HG03460 (cell line): ENCODE results near the gene PARD3B.

Experiments used
- ATAC-seq: cut with Tn5 transposase; IDR thresholded peaks from one replicate; pipeline ENCODE4 v1.9.1; 2021; ENCODE audit not compliant: unreplicated experiment

Gene PARD3B

DNA sequence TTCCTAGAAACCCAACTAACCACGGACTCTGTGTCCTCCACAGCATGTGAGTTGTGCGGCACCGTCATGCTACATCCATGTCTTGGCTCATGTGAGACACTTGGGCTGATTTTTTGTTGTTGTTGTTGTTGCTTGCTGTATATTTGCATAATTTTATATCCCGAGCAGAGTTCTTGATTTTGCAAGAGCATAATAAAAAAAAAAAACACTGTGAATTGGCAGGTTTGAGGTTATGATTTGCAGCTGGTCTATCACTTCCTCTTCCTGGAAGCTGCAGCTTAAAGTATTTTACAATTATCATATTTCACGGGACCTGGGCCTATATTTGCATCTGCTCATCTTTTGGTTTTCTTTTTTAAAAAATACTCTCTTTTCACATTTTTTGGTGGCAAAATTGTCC is 994.8 kb downstream of the PARD3B start:
- no peak for ATAC-seq

DNA sequence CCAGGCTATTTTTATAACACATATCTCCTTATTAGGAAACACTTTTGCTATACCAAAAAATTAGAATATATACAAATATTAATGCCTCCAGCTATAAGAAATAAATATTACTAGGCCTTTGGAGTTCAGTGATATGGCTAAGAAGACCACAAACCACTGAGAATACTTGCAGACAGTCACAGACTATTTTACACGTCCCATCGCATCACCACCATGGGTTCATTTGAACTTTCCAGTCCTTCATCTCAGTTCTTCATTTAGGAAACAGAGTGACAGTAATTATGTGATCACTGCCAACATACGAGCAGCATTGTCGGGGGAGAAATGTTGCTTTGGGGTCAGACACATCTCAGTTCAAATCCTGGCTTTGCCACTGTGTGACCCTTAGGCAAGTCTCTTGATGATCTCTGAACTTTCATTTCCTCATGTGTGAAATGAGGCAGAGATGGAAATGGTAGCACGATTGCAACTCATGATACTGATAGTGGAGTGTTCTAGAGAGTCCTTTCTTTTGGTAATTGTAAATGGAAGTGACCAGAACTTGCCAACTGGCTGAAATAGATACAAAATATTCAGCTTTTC is 998.1 kb downstream of the PARD3B start:
- ATAC-seq, result no peak

DNA sequence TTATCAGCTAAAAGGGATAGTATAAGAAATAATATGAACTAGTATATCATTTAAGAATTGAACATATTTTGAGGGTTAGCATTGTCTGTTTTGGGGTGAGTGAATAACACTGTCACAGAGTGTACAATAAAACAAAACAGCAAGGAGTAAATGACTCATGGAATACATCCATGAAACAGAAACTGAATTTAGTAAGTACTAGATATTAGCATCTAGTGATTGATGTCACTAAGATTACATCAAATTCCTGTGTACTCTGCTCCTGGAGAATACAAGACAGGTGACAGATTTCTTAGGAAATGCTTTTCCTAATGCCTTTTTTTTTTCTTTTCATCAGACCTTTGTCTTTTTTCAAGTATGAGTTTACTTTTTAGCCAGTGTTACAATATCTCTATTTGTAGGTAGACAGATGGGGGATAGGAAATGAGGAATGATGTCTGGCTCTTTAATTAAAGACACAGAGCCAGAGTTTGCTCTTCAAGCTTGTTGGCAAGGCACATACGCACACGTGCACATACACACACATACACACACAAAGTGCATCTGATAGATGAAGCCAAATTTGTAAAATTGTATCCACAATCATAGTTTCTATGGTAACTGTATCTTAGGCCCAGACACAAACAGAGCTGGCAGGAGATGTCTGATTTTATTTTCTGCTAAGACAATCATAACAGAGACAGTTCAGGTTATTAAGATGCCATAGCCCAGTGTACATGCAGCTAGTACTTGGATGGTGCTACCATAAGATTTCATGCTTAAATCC is 998.8 kb downstream of the PARD3B start:
- ATAC-seq, result no peak

DNA sequence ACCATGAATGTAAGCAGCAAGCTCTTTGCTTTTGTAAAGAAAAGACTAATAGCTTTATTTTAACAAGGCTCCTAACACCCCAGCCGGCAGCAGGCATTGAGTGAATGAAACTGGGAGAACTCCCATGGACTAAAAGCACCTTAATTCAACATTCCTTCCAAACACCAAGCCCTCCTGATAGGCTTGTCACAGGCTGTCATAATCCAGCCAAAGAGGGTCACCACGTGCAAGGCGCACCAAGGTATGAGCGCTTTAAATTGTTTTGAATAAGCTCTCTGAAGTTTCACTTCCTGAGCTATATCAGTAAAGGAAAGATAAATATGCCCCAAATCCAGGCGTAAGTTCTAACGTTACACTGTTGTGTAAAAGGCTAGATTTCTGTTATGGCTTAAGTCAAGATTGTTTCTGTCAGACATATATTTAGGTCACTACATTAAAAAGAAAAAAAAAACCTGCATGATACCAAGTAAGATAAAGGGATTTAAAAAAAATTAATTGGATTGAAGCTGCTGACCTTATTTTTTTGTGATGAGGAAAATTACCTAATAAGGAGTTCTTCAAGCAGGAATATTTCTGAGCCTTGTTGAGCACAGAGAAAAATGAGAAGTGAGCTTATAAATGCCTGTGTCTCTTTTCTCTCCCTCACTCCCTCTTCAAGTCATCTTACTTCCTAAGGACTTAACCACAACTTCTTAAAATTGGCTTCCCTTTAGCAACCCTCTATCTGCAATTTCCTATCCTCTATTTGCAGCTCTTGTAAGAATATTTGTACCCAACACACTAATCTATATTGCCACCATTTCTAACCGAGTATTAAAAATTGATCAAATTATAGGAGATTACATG is 1000.9 kb downstream of the PARD3B start:
- no peak for ATAC-seq

DNA sequence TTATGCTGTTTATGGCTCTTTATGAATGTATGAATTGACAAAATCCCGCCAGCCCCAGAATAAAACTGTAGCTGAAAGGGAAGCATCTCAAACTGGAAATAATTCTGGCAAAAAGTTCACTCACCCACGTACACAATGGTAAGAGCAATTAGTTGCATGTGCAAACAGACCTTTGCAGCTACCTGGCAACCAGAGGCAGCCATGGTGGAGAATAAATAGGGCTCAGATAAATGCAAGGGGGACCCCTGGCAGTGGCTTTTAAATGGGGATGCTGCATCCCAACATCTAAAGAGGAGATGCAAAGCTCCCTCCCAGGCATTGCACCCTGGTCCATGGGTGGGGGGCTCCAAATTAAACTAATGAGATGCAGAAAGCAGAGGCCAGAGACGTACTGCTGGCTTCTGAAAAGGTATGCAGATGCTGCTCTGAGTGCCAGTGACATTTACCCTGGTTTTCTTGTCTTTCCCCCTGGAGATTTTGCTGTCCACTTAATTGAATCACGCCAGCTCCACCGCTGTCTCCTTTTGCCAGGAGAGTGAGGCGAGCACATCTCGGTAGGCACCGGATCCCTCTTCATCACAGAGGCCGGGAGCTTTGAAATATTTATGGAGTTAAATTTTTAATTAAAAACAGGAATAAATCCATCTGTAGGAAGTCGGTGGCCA is 1010.4 kb downstream of the PARD3B start:
- no peak for ATAC-seq

DNA sequence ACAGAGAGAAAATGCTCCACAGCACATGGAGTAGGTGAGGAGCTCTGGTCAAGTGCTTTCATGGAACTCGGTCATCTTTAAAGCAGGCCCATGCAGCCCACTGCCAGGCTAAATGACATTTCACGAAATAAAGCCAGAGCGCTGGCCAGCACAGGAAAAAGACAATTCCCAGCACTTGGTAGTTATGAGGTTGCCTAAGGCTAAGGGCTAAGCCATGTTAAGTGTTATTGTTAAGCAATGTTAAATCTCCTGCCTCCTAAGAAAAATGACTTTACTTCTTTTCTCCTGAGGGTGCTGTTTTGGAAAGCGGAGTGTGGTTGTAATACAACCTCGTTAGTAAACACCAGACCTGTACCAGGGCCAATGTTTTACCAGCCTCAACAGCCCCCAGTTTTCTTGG is 1011.1 kb downstream of the PARD3B start:
- no peak for ATAC-seq

DNA sequence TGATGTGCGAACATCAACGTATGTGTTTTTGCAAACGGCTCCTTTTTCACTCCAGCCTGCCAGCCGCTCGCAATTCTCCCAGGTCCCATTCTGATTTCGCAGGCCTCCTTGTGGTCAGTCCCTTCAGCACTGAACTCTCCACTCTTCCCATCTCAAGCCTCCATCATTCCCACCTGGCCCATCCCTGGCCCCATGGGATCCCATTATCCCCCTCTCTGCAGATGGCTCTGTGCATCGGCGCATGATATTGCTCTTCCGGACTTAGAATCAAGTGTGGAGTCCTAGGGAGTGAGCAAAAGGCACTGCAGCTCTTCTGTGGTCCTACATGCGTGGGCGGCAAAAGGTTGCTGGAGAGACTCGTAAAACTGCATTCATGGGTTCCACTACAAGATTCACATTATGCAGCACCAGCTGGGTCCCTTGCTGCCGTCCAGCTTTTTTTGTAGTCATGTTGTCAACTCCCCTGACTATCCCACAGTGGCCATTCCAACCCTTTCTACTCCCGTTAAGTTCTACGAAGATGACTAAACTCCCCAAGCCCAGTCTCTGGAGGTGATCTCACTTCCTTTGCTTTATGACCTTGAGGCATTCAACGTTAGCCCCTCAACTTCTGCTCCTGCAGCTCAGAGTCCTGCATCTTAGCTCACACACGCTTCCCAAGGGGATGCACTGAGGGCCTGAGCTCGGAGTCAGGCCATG is 1011.7 kb downstream of the PARD3B start:
- ATAC-seq, result no peak

DNA sequence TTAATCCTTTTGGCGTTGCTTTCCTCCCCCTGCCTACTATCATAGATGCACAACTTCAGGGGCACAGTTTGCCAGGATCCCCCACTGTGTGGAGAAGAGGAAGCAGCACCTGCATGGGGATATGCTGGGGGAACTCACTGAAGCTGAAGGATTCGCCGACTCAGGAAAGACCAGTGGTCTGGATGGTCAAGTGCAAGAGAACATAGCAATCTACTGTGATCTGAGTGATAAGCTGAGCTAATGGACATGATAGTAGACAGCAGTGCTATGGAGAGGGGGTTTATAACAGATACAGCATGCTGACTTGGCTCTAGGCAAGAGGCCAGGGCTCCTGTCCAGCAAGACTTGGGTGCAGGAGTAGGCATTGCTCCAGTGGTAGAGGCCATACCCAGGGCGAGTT is 1012.6 kb downstream of the PARD3B start:
- ATAC-seq, result no peak

DNA sequence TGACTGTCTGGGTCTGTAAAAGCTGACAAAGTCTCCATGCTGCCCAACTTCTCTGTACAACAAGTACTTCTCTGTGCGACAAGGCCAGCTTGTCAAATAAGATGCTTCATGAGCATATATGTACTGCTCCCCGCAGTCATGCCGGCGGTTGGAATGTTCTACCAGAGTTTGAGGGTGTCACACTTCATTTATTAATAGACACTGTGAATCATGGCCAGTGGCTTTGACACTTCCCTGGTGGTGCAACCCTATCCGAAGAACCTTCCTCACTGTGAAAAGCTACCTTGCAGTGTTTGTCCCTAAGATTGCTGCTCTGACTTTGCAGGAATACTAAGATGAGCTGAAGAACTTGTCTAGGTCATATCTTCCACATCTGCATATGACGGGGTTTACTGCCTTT is 1016.2 kb downstream of the PARD3B start:
- ATAC-seq, result no peak

DNA sequence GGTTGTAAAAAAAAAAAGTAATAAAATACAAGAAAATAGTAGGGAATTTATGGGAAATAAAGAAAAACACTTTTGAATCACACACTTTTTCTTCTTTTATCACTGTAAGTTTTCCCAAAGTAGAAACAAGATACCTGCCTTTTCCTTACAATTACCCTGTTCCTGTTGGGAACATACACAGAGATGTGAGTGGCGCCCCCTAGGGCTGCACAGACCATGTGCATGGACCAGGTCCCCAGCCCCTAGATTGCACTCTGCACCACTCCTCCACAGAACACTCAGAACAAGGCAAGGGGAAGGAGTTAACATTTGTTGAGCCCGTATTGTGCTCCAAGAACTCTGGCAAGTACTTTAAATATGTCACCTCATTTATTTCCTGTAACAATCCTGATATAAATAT is 1018.4 kb downstream of the PARD3B start:
- no peak for ATAC-seq

DNA sequence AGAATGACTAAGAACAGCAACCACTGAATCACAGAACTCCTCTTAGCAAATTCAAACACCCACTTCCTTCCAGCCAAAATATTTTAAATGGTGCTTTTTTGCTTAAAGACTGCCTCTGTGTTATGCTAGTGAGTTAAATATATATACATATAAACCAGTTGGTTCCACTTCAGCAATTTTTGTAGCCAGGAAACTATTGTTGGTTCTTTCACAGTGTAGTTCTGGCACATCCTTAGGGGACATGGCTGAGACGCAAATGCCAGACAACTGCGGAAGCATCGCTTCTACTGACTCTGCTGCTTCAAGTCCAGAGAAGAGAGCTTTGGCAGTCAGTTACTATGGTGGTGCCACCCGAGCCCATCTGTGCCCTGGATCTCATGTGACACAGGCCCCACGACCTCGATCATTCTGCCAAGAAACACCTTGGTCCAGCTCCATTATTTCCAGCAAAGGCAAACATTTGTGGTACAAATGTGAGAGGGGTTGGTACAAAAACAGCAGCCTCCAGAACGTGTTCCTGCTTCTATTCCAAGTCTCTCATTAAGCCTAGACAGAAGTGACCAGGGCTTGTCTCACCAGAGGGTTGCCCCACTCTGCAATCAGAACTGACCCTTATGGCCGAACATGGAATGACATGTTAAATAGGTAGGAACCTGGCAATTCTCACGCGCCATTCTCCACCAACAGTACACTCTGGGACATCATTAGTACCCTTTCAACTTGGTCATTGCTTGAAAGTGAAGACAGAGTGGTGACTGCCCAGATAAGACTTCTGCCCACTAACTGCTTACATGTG is 1019.3 kb downstream of the PARD3B start:
- no peak for ATAC-seq

DNA sequence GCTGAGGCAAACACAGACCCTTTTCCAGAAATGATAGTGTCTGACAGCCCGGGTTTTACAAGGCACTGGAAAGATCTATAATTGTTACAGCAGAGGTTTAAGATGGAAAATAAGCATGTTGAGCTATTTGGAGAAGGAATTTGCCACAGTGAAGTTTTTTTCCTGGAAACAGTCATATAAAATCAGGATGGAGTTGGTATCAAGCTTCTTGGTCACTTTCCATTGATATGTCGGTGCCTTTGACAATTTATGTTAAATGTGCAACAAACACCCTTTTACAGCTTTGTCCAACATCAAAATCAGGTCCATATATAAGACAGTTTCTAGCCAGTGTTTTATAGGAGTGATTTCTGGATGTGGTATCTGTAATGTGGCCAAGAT is 1019.9 kb downstream of the PARD3B start:
- no peak for ATAC-seq

DNA sequence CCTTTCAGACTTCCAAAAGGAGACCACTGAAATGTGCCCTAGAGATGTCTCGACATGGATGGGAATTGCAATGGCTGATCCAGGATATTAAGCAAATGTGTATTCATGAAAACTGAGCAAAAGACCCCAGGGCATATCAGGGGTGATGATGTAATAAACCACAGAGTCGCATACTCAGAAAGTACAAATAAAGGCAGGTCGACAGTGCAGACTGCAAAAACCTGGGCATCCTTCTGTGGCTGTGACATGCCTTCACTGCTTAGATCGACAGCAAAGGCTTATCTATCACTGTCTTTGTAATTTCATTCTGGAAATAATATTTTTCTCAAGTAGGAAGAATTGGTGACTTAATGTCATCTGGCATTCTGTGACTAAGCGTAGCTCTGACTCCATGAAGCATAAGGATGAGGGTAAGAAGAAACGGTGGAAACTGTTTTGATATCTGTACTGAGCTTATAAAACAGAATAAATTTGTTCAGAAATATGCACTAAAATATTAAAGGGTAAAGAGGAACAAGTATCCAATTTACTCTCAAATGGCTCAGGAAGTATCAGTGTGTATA is 1021.4 kb downstream of the PARD3B start:
- no peak for ATAC-seq

DNA sequence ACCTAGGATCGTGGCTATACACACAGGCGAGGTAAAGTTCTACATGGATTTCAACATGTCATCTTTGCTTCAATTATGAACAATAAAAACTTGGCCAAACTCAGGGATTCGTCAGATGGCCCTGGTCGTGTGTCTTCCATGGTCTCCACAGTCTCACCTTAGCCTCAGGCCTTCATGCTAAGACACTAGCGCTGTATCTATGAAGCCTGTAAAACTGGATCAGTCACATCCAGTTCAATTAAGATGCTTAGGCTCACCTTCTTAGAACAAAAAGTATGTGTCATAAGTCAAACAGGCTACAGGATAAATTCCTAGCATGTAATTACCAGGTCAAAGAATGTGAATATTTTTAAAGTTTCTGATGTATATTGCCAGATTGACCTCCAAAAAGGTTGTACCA is 1023.3 kb downstream of the PARD3B start:
- ATAC-seq, result no peak

DNA sequence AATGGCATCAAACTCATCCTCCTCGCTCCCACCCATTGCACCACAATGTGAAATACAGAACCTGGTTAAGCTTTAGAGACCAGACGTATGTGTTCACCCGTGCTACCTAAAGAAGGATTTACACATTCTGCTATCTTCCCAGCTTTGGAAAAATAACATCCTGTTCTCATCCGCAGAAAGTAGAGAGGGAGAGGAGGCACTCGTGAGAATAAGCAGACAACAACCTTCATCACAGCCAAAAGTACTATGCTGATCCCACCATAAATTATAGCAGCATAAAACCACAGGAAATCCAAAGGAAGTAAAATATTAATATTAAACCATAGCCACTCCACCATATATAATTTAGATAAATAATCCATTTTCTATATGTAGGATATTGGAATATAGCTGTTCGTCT is 1025.4 kb downstream of the PARD3B start:
- ATAC-seq, result no peak

DNA sequence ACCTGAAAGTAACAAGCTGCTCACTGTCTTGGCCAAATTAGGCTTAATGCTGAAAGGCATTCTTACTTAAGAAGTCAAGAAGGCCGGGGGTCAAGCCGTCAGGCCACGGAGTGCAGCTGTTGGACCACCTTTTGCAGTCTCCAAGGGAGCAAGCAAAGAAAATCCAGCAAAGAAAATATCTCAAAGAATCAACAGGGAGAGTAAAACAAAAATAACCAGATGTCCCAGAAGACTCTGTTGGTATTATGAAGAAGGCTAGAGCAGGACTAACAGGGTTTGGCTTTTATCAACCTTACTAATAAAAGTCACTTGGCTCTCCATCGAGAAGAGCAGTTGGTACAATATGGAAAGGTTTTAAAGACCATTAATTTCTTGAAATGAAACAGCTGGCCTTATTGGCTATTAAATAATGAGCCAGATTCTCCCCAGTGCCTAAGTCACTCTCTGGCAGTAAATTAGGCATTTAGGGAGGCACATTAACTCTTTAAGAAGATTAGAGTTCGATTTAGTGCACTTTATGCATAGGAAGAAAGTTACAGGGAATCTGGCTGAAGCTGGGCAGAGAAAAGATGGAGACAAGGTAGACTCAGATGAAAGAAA is 1026.2 kb downstream of the PARD3B start:
- no peak for ATAC-seq

DNA sequence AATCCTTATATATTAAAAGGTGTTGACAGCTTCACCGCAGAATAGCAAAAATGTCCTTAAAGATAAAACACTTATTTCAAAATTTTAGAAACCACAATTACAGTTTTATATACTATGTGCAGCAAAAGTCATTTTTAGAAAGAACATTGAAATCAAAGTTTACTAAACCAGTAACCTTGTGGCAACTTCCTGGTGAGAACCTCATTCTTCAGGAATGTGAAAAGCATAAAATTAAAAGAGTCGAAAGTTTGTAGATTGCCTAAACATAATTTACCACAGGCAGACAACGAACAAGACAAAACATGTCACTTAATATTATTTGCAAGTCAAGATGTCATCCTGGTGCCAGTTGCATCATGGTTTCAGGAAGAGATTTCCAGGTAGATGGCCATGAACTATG is 1028.7 kb downstream of the PARD3B start:
- no peak for ATAC-seq

DNA sequence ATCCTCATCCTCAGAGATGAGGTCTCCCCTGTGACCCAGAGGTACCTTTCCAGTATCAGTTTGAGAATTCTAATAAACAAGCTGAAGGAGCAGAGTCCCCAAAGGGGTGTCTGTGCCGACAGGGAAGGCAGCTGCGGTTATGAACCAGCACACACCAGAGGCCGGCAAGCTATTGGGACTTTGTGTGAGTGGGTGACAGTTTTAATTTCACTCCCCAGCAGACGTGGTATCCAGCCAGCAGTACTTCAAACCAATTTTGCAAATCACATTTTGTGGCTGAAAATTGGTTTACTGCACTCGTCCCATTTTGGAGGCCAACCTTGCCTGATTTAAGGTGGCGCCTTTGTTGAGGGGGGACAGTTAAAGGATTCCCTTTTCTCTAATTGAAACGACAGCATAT is 1034.1 kb downstream of the PARD3B start:
- no peak for ATAC-seq

DNA sequence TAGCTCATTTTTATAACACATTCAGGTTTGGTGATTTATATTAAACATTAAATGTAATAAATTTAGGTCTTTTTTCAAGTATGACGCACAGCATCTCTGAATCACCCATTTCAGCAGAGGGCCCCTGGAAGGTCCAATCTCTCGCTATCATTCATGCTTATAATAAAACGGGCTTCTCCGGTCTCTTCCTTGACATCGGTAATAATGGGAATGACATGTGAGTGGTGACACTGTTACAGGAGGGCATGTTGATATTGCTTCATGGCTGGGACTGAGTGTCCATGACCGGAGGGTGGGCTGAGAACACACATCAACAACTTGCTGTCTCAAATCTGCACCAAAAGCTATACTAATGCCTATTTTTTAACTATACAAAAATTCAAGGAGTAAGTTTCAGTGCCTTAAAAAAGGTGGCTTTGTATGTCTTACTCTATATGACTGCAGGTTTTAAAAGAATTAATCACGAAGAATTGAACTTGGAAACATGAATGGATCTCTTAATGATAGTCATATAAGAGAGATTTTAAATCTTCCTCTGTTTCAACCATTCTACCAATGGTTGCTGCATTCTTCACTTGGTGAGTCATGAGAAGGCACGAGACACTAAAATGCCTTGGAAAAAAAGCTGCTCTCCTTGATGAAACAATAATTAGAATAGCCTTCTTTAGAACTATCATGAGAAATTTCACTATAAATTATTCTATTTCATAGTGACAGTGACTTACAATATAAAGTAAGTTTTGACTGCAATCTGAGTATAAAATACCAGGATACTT is 1035.1 kb downstream of the PARD3B start:
- no peak for ATAC-seq
